ENCODE data around the gene TTYH3.

- TF ChIP-seq CTCF (IDR thresholded peaks at IDR 0.05) (no peak), POLR2A (IDR thresholded peaks at IDR 0.05) (no peak)
These were observed 32.2 kb downstream of the TTYH3 start for GRCh38 chr7:2663960-2664359.

Measured in uterus (tissue), 2 donors.